T-cell (primary cell): ENCODE results near the gene KCNA1. TPM values are rescaled to one million over a fixed set of nuclear protein-coding genes. Genes with fewer than 3 reads are reported as not detected.

Experiments used
- ATAC-seq, 4 experiments: fragments of 200-7000 bp in 3 of 4; fragments of 150-1000 bp in 1 of 4; cut with Tn5 transposase; replicated peaks in 1 of 4; 1 replicate in 3 of 4; 2 replicates in 1 of 4; pipeline ENCODE4 v1.10.0; 2021; ENCODE audit warnings: moderate library complexity in 3 of 4, mild to moderate bottlenecking in 2 of 4, moderate number of reproducible peaks in 1 of 4
- CTCF ChIA-PET, 2 donors: fragments of 300-600 bp; sonication (Branson Sonifier 250); formaldehyde crosslinking; loops; one replicate each; lab custom pipeline; 2022; ENCODE audit warnings: antibody characterized with exemption in 2 of 2; lab: Charles Lee
- POLR2A ChIA-PET, 2 donors: fragments of 300-600 bp; sonication (Branson Sonifier 250); formaldehyde crosslinking; loops; one replicate each; lab custom pipeline; 2022; ENCODE audit warnings: antibody characterized with exemption in 2 of 2; lab: Charles Lee
- DNase-seq, 35 experiments: peaks; one replicate each; pipeline versions ENCODE4 v3.0.0 to v3.0.0-alpha.2; 2013 to 2023
- H3K27ac ChIP-seq: one replicate; pipeline ENCODE4 v1.5.1; 2013; ENCODE audit warnings: low read length
- H3K27me3 ChIP-seq, 2 experiments: replicated peaks in 1 of 2; 1 replicate in 1 of 2; 2 replicates in 1 of 2; pipeline versions ENCODE4 v1.6.1 to v1.7.0; 2013; ENCODE audit warnings: low read length in 1 of 2, mixed read lengths in 1 of 2; ENCODE audit not compliant: control insufficient read depth in 2 of 2, insufficient read depth in 2 of 2; ENCODE audit errors: extremely low read depth in 1 of 2
- H3K36me3 ChIP-seq, 2 donors: 1 replicate in 1 of 2; 2 replicates in 1 of 2; pipeline versions ENCODE4 v1.6.1 to v1.7.0; 2013; ENCODE audit warnings: low read length in 1 of 2; ENCODE audit not compliant: control insufficient read depth in 2 of 2, insufficient read depth in 1 of 2; ENCODE audit errors: extremely low read depth in 1 of 2
- H3K4me1 ChIP-seq, 2 experiments: 1 replicate in 1 of 2; 2 replicates in 1 of 2; pipeline versions ENCODE4 v1.6.1 to v1.7.0; 2013; ENCODE audit warnings: low read length in 2 of 2, mixed read lengths in 1 of 2; ENCODE audit not compliant: insufficient read depth in 2 of 2, control insufficient read depth in 1 of 2; ENCODE audit errors: extremely low read depth in 1 of 2
- H3K4me3 ChIP-seq, 2 donors: 1 replicate in 1 of 2; 2 replicates in 1 of 2; pipeline versions ENCODE4 v1.5.1 to v1.7.0; 2013; ENCODE audit warnings: mild to moderate bottlenecking in 2 of 2, low read length in 1 of 2, moderate library complexity in 1 of 2; ENCODE audit not compliant: control insufficient read depth in 1 of 2; ENCODE audit errors: extremely low read depth in 1 of 2
- H3K9me3 ChIP-seq: 2 replicates; pipeline ENCODE4 v1.7.0; 2013
- H3K27ac Mint-ChIP-seq, 2 donors: one replicate each; pipeline ENCODE4 v1.8.0; 2020 to 2021; ENCODE audit warnings: mild to moderate bottlenecking in 2 of 2, mixed read lengths in 2 of 2
- H3K27me3 Mint-ChIP-seq, 2 donors: one replicate each; pipeline ENCODE4 v1.8.0; 2021 to 2022; ENCODE audit warnings: mixed read lengths in 2 of 2
- H3K36me3 Mint-ChIP-seq: one replicate; pipeline ENCODE4 v1.8.0; 2021; ENCODE audit warnings: mixed read lengths
- H3K4me1 Mint-ChIP-seq, 3 donors: one replicate each; pipeline ENCODE4 v1.8.0; 2020 to 2022; ENCODE audit warnings: mixed read lengths in 3 of 3, mild to moderate bottlenecking in 1 of 3
- H3K4me3 Mint-ChIP-seq, 3 donors: one replicate each; pipeline ENCODE4 v1.8.0; 2020 to 2022; ENCODE audit warnings: mild to moderate bottlenecking in 3 of 3, mixed read lengths in 3 of 3, moderate library complexity in 3 of 3
- H3K9me3 Mint-ChIP-seq, 3 donors: one replicate each; pipeline ENCODE4 v1.8.0; 2020 to 2022; ENCODE audit warnings: mixed read lengths in 3 of 3
- WGBS: methylation state at CpG from one replicate; pipeline ENCODE4 v1.1.5; 2013; ENCODE audit warnings: missing lambda C conversion rate; ENCODE audit not compliant: insufficient coverage; 5-methylcytosine and 5-hydroxymethylcytosine counted together
- total RNA-seq, 35 experiments: library from RNA in 6 of 35; stranded (reverse) in 6 of 35; fragments of 120-200 nt in 1 of 35; gene quantifications; one replicate each; pipeline versions ENCODE4 v1.2.1 to v1.2.4 and lab custom pipeline; 2013 to 2026

KCNA1 gene
- total RNA-seq, 5 donors from 2014 or later (not counting 1 experiment from before 2014, with no cell fraction given) = not detected

GRCh38 chr12:4954621-4955354, 45.1 kb downstream of the KCNA1 start:
- DNase-seq (no peak), ATAC-seq (no peak)
- H3K27ac Mint-ChIP-seq = no peak overlapping the region
- Histone ChIP-seq H3K9me3 (no peaks in the 10 kb centered on the region), H3K27ac (no peak overlapping the region), H3K27me3 (peaks cover 14 to 20% of the 10 kb centered on the region in 2 experiments), H3K4me3 (no peak overlapping the region), H3K4me1 (no peaks in the 10 kb centered on the region), H3K36me3 (no peaks in the 10 kb centered on the region)
- H3K4me3 Mint-ChIP-seq = no peak overlapping the region
- CTCF ChIA-PET = no interaction called here
- POLR2A ChIA-PET = no interaction called here
- no peaks in the 10 kb centered on the region for H3K36me3 Mint-ChIP-seq
- H3K27me3 Mint-ChIP-seq = peaks cover 40 to 49% of the 10 kb centered on the region in 2 donors
- WGBS = 90% methylated on average over 2 of the region's 10 CpGs
- no peaks in the 10 kb centered on the region for H3K9me3 Mint-ChIP-seq
- no peaks in the 10 kb centered on the region for H3K4me1 Mint-ChIP-seq

DNA sequence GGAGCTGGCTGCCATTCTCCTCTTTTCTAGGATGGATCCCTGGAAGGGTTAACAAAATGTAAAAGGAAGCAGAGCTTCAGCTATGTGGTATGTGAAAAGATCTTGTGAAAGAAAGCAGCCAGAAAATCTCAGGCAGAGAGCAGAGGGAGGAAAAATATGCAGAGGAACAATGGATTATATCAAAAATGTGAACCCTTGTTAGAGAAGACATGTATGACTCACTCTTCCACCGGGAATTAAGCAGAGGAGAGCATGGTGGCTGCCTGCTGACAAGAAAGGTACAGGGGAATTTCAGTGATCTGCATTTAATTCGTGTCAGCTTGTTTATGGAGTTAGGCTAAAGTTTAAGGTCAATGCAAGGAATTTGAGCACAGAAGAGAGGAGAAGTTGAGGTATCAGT, 46.3 kb downstream of the KCNA1 start:
- Histone ChIP-seq H3K27ac (no peak overlapping the region), H3K4me1 (no peaks in the 10 kb centered on the region), H3K27me3 (peaks cover 11 to 28% of the 10 kb centered on the region in 2 experiments), H3K4me3 (no peak overlapping the region), H3K9me3 (no peaks in the 10 kb centered on the region), H3K36me3 (no peaks in the 10 kb centered on the region)
- Mint-ChIP-seq H3K9me3 (no peaks in the 10 kb centered on the region), H3K36me3 (no peaks in the 10 kb centered on the region), H3K27me3 (peaks cover 43 to 49% of the 10 kb centered on the region in 2 donors), H3K27ac (no peak overlapping the region), H3K4me1 (no peaks in the 10 kb centered on the region), H3K4me3 (no peak overlapping the region)
- ChIA-PET CTCF (interaction anchor here in 1 of 2 donors (0.5 to 0.9 kb wide), 2 partner anchors 97 to 100 kb away, joined by 3 to 5 read pairs; no protein-coding TSS in a partner anchor), POLR2A (no interaction called here)
- DNase-seq = no peak
- no peak for ATAC-seq
- WGBS = 38% methylated on average over 2 of the region's 2 CpGs

- peaks cover 11 to 27% of the 10 kb centered on the region in 2 experiments for H3K27me3 ChIP-seq
- no peaks in the 10 kb centered on the region for H3K4me1 ChIP-seq
- H3K4me3 Mint-ChIP-seq = no peak overlapping the region
- ChIA-PET POLR2A (no interaction called here), CTCF (interaction anchor here in 1 of 2 donors (0.9 kb wide), 1 partner anchor 101 kb away, joined by 3 read pairs; no protein-coding TSS in a partner anchor)
- no peaks in the 10 kb centered on the region for H3K9me3 ChIP-seq
- peaks cover 52 to 55% of the 10 kb centered on the region in 2 donors for H3K27me3 Mint-ChIP-seq
- no peaks in the 10 kb centered on the region for H3K36me3 ChIP-seq
- ATAC-seq (no peak), DNase-seq (no peak)
- H3K4me1 Mint-ChIP-seq = no peaks in the 10 kb centered on the region
- 83% methylated on average over 10 of the region's 11 CpGs for WGBS
- H3K27ac ChIP-seq = no peak overlapping the region
- H3K27ac Mint-ChIP-seq = no peak overlapping the region
- no peak overlapping the region for H3K4me3 ChIP-seq
- no peaks in the 10 kb centered on the region for H3K36me3 Mint-ChIP-seq
- no peaks in the 10 kb centered on the region for H3K9me3 Mint-ChIP-seq
Measured at GRCh38 chr12:4956968-4957367, 47.3 kb downstream of the KCNA1 start.

DNA sequence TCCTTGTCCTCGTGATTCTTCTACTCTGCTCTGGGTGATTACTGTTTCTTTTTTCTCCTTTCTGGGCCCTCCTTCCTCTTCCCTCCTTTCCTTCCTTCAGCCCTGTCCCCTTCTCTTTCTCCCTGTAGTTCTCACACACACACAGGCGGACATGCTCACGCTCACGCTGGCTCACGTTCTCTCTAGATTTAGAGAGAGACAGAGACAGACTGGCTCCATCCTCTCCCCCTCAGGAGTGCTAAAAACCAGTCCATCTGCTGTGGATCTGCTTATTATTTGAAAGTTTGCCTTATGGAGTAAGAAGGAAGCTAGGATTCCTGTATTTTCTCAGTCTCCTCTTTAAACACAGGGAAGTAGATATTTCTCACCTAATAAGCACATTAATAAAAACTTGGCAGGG, 48.1 kb downstream of the KCNA1 start:
- Histone ChIP-seq H3K4me3 (no peak overlapping the region), H3K9me3 (no peaks in the 10 kb centered on the region), H3K36me3 (no peaks in the 10 kb centered on the region), H3K27ac (no peak overlapping the region), H3K27me3 (peaks cover 11 to 32% of the 10 kb centered on the region in 2 experiments), H3K4me1 (no peaks in the 10 kb centered on the region)
- POLR2A ChIA-PET = no interaction called here
- H3K27me3 Mint-ChIP-seq = peaks cover 52 to 55% of the 10 kb centered on the region in 2 donors
- H3K9me3 Mint-ChIP-seq = no peaks in the 10 kb centered on the region
- H3K4me1 Mint-ChIP-seq = no peaks in the 10 kb centered on the region
- ATAC-seq (no peak), DNase-seq (no peak)
- peak overlapping the region in 1 of 2 donors; percentile 19 for H3K27ac Mint-ChIP-seq
- WGBS = 15% methylated on average over 1 of the region's 5 CpGs
- CTCF ChIA-PET = no interaction called here
- no peak overlapping the region for H3K4me3 Mint-ChIP-seq
- H3K36me3 Mint-ChIP-seq = no peaks in the 10 kb centered on the region

GRCh38 chr12:4958697-4959375, 49.1 kb downstream of the KCNA1 start:
- Mint-ChIP-seq H3K27ac (no peak overlapping the region), H3K9me3 (no peaks in the 10 kb centered on the region), H3K36me3 (no peaks in the 10 kb centered on the region), H3K4me1 (no peaks in the 10 kb centered on the region), H3K27me3 (peaks cover 49 to 50% of the 10 kb centered on the region in 2 donors), H3K4me3 (no peak overlapping the region)
- H3K27ac ChIP-seq = no peak overlapping the region
- DNase-seq (no peak), ATAC-seq (no peak)
- ChIA-PET CTCF (no interaction called here), POLR2A (no interaction called here)
- 73% methylated on average over 4 of the region's 6 CpGs for WGBS
- H3K4me1 ChIP-seq = no peaks in the 10 kb centered on the region
- H3K36me3 ChIP-seq = no peaks in the 10 kb centered on the region
- H3K4me3 ChIP-seq = no peak overlapping the region
- H3K27me3 ChIP-seq = peaks cover 11 to 35% of the 10 kb centered on the region in 2 experiments
- no peaks in the 10 kb centered on the region for H3K9me3 ChIP-seq

DNA sequence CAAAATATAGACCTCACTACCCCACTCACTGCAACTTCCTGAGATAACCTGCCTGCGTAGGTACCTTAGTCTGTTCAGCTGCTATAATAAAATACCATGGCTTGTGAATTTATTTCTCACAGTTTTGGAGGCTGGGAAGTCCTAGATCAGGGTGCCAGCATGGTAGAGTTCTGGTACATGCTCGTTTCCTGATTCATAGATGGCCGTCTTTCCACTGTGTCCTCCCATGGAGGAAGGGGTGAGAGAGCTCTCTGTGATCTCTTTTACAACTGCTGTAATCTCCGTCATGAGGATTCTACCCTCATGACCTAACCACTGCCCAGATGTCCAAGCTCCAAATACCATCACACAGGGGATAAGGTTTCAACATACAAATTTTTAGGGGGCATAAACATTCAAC, 49.7 kb downstream of the KCNA1 start:
- peaks cover 51 to 55% of the 10 kb centered on the region in 2 donors for H3K27me3 Mint-ChIP-seq
- no peaks in the 10 kb centered on the region for H3K9me3 Mint-ChIP-seq
- no CpG with 5 or more reads among the region's 4 CpGs for WGBS
- H3K36me3 ChIP-seq = no peaks in the 10 kb centered on the region
- H3K4me1 ChIP-seq = no peaks in the 10 kb centered on the region
- no peak overlapping the region for H3K27ac ChIP-seq
- ChIA-PET POLR2A (no interaction called here), CTCF (no interaction called here)
- H3K4me3 Mint-ChIP-seq = no peak overlapping the region
- no peak for ATAC-seq
- H3K27me3 ChIP-seq = peaks cover 15 to 39% of the 10 kb centered on the region in 2 experiments
- H3K36me3 Mint-ChIP-seq = no peaks in the 10 kb centered on the region
- no peaks in the 10 kb centered on the region for H3K9me3 ChIP-seq
- DNase-seq = no peak
- no peak overlapping the region for H3K27ac Mint-ChIP-seq
- no peak overlapping the region for H3K4me3 ChIP-seq
- no peaks in the 10 kb centered on the region for H3K4me1 Mint-ChIP-seq
